HG03432 (cell line): ENCODE data around the gene SLC10A7.

ENCODE experiments used
- ATAC-seq: cut with Tn5 transposase; IDR thresholded peaks from one replicate; pipeline ENCODE4 v1.9.1; 2021; ENCODE audit warnings: mild to moderate bottlenecking, moderate library complexity; ENCODE audit not compliant: unreplicated experiment

Gene SLC10A7

GRCh38 chr4:146521541-146522097 is at the start of gene SLC10A7:
SLC10A7 (minus strand) TSS chr4:146521940; CDS start chr4:146521717, 223 bp downstream.
- ATAC-seq, result peak; percentile 86

GRCh38 chr4:146567396-146567795 is 45.7 kb upstream of the SLC10A7 start:
- no peak for ATAC-seq

GRCh38 chr4:146564492-146564891 is 42.8 kb upstream of the SLC10A7 start:
- ATAC-seq, result no peak

GRCh38 chr4:146550161-146550560 is 28.4 kb upstream of the SLC10A7 start:
- ATAC-seq, result no peak

- no peak for ATAC-seq
Observed at GRCh38 chr4:146548443-146548842, 26.7 kb upstream of the SLC10A7 start.

- ATAC-seq, result peak; percentile 50
Observed at GRCh38 chr4:146545102-146545501, 23.4 kb upstream of the SLC10A7 start.

GRCh38 chr4:146534178-146534577 is 12.4 kb upstream of the SLC10A7 start:
- ATAC-seq, result no peak

- no peak for ATAC-seq
Observed at GRCh38 chr4:146525754-146526153, 4.0 kb upstream of the SLC10A7 start.

- no peak for ATAC-seq
Observed at GRCh38 chr4:146524663-146525062, 2.9 kb upstream of the SLC10A7 start.

GRCh38 chr4:146522869-146523205 is 1.1 kb upstream of the SLC10A7 start:
- peak; percentile 26 for ATAC-seq

GRCh38 chr4:146522098-146522868 is 543 bp upstream of the SLC10A7 start:
- peak; percentile 86 for ATAC-seq

GRCh38 chr4:146520896-146521540 is 722 bp downstream of the SLC10A7 start:
- ATAC-seq, result peak; percentile 29

- no peak for ATAC-seq
Observed at GRCh38 chr4:146514651-146515357, 6.9 kb downstream of the SLC10A7 start.

GRCh38 chr4:146513548-146513947 is 8.2 kb downstream of the SLC10A7 start:
- ATAC-seq, result no peak

GRCh38 chr4:146511381-146511780 is 10.4 kb downstream of the SLC10A7 start:
- no peak for ATAC-seq

- no peak for ATAC-seq
Observed at GRCh38 chr4:146510942-146511341, 10.8 kb downstream of the SLC10A7 start.

- no peak for ATAC-seq
Observed at GRCh38 chr4:146508229-146508939, 13.4 kb downstream of the SLC10A7 start.

GRCh38 chr4:146507632-146508031 is 14.1 kb downstream of the SLC10A7 start:
- ATAC-seq, result no peak

GRCh38 chr4:146506272-146506671 is 15.5 kb downstream of the SLC10A7 start:
- ATAC-seq, result no peak

- no peak for ATAC-seq
Observed at GRCh38 chr4:146500216-146500615, 21.5 kb downstream of the SLC10A7 start.

GRCh38 chr4:146498291-146498690 is 23.4 kb downstream of the SLC10A7 start:
- no peak for ATAC-seq
